Measurements from ENCODE around the gene FAF1.
"Not testable (repeated sequence)": the region's sequence is repeated elsewhere in the genome, so short reads cannot be mapped to it uniquely, and the experiment has no call there.

The FAF1 gene

GRCh38 chr1:50907610-50908009 lies 52.5 kb downstream of the FAF1 start:
- not testable (repeated sequence) for DNase-seq (ENCODE audit: low read depth)

- not testable (repeated sequence) for DNase-seq (ENCODE audit: low read depth)
These were observed 54.0 kb downstream of the FAF1 start for GRCh38 chr1:50906050-50906449.

GRCh38 chr1:50902419-50902818 lies 57.6 kb downstream of the FAF1 start:
- DNase-seq (ENCODE audit: low read depth): no peak

- no peak for DNase-seq (ENCODE audit: low read depth)
These were observed 58.2 kb downstream of the FAF1 start for GRCh38 chr1:50901872-50902271.

GRCh38 chr1:50898773-50899172 lies 61.3 kb downstream of the FAF1 start:
- no peak for DNase-seq (ENCODE audit: low read depth)

- DNase-seq (ENCODE audit: low read depth): no peak
These were observed 65.7 kb downstream of the FAF1 start for GRCh38 chr1:50894340-50894739.

- DNase-seq (ENCODE audit: low read depth): no peak
These were observed 66.6 kb downstream of the FAF1 start for GRCh38 chr1:50893466-50893865.

- not testable (repeated sequence) for DNase-seq (ENCODE audit: low read depth)
These were observed 72.5 kb downstream of the FAF1 start for GRCh38 chr1:50887555-50887954.

GRCh38 chr1:50880373-50880772 lies 79.7 kb downstream of the FAF1 start:
- DNase-seq (ENCODE audit: low read depth): no peak

GRCh38 chr1:50879137-50879536 lies 80.9 kb downstream of the FAF1 start:
- DNase-seq (ENCODE audit: low read depth): no peak

GRCh38 chr1:50878434-50878833 lies 81.6 kb downstream of the FAF1 start:
- DNase-seq (ENCODE audit: low read depth): no peak

GRCh38 chr1:50877641-50878040 lies 82.4 kb downstream of the FAF1 start:
- no peak for DNase-seq (ENCODE audit: low read depth)

GRCh38 chr1:50873458-50874187 lies 86.4 kb downstream of the FAF1 start:
- DNase-seq (ENCODE audit: low read depth): peak; percentile 45

GRCh38 chr1:50864845-50865244 lies 95.2 kb downstream of the FAF1 start:
- DNase-seq (ENCODE audit: low read depth): not testable (repeated sequence)

- no peak for DNase-seq (ENCODE audit: low read depth)
These were observed 98.3 kb downstream of the FAF1 start for GRCh38 chr1:50861772-50862171.

GRCh38 chr1:50860702-50861101 lies 99.4 kb downstream of the FAF1 start:
- DNase-seq (ENCODE audit: low read depth): no peak

GRCh38 chr1:50860256-50860655 lies 99.8 kb downstream of the FAF1 start:
- no peak for DNase-seq (ENCODE audit: low read depth)

- DNase-seq (ENCODE audit: low read depth): no peak
These were observed 100.4 kb downstream of the FAF1 start for GRCh38 chr1:50859657-50860056.

- DNase-seq (ENCODE audit: low read depth): no peak
These were observed 101.3 kb downstream of the FAF1 start for GRCh38 chr1:50858761-50859160.

- no peak for DNase-seq (ENCODE audit: low read depth)
These were observed 102.4 kb downstream of the FAF1 start for GRCh38 chr1:50857702-50858101.

GRCh38 chr1:50853325-50853724 lies 106.7 kb downstream of the FAF1 start:
- DNase-seq (ENCODE audit: low read depth): no peak

- DNase-seq (ENCODE audit: low read depth): no peak
These were observed 107.2 kb downstream of the FAF1 start for GRCh38 chr1:50852889-50853288.

GRCh38 chr1:50851466-50851865 lies 108.6 kb downstream of the FAF1 start:
- no peak for DNase-seq (ENCODE audit: low read depth)

GRCh38 chr1:50851034-50851433 lies 109.0 kb downstream of the FAF1 start:
- DNase-seq (ENCODE audit: low read depth): no peak

All from stimulated activated CD8-positive, alpha-beta memory T cell treated with anti-CD3 and anti-CD28 coated beads, Interleukin-7, amount 100 ng/mL, for 24 hours (primary cell).